H7 (cell line): Measurements from ENCODE around the gene ZNF407. TPM values are rescaled to one million over a fixed set of nuclear protein-coding genes. Genes with fewer than 3 reads are reported as not detected.
A peak's percentile ranks its signal among the peaks of the same experiment; 100 is the strongest.

Experiments
- DNase-seq: peaks from one replicate; pipeline ENCODE4 v3.0.0; 2012
- H3K27me3 ChIP-seq: 2 replicates; pipeline ENCODE4 v1.6.0; 2011; ENCODE audit warnings: mild to moderate bottlenecking, low read length; ENCODE audit not compliant: control insufficient read depth, insufficient read depth
- H3K36me3 ChIP-seq: replicated peaks from 2 replicates; pipeline ENCODE4 v1.5.1; 2011; ENCODE audit warnings: low read length; ENCODE audit not compliant: control insufficient read depth, insufficient read depth
- H3K4me3 ChIP-seq: 2 replicates; pipeline ENCODE4 v1.5.1; 2011; ENCODE audit warnings: low read depth, mild to moderate bottlenecking, control low read depth, low read length, moderate library complexity; ENCODE audit not compliant: insufficient read depth
- total RNA-seq: library from RNA; depleted of rRNA; stranded (reverse); fragments of >200 nt; shearing (Covaris generic); gene quantifications from 2 replicates; pipeline ENCODE4 v1.2.3, GENCODE V29; 2014

Gene ZNF407
- total RNA-seq, 1 experiment from 2014 or later: 2.9 TPM

DNA sequence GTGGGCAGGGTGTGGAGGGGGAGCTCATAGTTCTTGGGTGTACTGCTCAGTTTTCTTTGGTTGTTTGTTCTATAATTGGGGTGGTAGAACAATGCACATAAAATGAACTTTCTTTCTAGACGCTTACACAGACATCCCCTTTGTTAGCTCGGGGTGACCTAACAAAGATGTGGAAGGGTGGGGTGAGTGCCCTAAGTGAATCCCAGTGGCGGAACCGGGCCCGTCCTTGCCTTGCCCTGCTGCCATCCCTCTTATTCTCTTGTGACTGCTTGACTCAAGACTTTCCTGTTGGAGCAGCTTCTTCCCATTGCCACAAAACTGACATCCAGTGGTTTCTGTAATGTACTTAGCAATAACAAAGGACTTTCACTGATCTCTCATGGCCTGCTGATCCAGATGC lies 343.2 kb downstream of the ZNF407 start:
- Histone ChIP-seq H3K27me3 (no peaks in the 10 kb centered on the region), H3K4me3 (no peak overlapping the region)

DNA sequence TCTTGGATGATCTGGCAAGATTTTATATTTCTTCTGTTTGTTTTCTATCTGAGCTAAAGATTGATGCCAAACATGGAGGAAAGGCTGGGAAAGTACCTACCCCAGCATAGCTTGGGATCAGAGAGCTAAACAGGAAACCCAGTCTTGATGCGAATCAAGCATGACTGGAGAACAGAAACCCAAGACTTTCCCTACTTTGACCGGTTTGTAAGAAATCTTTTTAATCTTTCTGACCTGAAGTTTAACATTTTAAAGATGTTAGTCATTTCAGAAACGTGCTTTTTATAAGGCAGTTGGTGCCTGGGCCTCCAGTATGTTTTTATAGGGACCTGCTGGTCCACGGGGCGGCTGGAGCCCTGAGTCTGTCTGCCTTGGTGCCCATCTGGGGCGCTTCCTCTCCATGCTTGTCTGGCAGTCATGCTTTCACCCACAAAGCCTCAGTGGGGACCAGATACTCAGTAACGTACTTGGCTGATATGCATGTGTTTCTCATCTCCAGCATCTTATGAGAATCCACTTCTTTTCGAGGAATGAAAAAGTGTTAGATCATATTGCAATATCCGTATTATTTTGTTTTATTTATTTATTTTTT lies 344.7 kb downstream of the ZNF407 start:
- no peaks in the 10 kb centered on the region for H3K36me3 ChIP-seq
- H3K27me3 ChIP-seq: no peaks in the 10 kb centered on the region
- no peak for DNase-seq
- H3K4me3 ChIP-seq: no peak overlapping the region

More for the DNA sequence above, 343.2 kb downstream of the ZNF407 start:
- no peaks in the 10 kb centered on the region for H3K36me3 ChIP-seq
- no peak for DNase-seq

DNA sequence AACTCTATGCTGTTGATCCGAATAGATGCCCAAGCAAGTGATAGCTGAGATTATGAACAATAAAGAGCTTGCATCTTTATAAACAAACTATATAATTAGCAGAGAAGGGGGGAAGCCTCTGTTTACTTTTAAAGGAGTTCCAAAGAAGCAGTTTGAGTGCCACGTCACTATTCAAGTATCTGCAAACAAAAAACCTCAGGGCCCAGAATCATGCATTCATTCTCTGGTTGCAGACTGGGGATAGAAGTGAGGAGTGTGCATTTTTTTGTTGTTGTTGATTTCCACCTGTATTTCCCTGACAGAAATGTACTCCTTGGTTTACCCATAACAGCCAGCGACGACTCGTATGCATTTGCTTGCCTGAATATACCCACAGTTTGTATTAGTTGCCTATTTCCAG lies 347.0 kb downstream of the ZNF407 start:
- Histone ChIP-seq H3K36me3 (no peaks in the 10 kb centered on the region), H3K27me3 (no peaks in the 10 kb centered on the region), H3K4me3 (no peak overlapping the region)
- no peak for DNase-seq

DNA sequence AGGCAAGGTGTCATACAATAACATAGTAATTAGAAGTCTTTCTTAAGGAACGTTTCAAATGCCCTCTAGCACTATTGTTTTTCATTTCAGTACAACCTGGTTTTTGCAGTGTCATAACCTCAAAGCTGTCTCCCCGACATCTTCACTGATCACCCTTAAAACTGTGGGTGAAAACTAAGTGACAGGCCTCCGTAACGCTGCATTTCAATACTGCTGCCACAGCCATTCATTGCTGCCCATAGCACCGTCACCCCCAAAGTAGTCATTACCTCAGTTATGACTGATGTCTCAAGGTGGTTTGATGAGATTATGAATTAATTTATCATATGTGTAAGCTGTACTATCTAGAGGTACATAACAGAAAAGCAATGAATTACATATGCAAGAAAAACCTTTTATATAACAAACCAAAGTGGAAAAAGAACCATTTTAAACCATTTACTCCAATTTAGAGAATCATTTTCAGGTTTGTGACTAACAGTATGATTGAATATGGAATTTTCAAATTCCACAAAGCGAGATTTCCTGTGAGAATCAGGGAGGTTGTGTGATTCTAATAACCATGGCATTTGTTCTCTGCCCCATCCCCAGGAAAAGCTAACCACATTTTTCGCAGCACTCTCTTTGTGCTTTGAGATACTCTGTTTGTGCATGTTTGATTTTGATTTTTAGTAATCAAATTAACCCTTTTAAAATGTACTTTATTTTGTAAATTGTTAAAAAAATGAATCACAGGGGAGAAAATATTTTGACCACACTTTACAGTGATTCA lies 348.3 kb downstream of the ZNF407 start:
- DNase-seq: no peak
- Histone ChIP-seq H3K27me3 (no peaks in the 10 kb centered on the region), H3K36me3 (no peaks in the 10 kb centered on the region), H3K4me3 (no peak overlapping the region)

DNA sequence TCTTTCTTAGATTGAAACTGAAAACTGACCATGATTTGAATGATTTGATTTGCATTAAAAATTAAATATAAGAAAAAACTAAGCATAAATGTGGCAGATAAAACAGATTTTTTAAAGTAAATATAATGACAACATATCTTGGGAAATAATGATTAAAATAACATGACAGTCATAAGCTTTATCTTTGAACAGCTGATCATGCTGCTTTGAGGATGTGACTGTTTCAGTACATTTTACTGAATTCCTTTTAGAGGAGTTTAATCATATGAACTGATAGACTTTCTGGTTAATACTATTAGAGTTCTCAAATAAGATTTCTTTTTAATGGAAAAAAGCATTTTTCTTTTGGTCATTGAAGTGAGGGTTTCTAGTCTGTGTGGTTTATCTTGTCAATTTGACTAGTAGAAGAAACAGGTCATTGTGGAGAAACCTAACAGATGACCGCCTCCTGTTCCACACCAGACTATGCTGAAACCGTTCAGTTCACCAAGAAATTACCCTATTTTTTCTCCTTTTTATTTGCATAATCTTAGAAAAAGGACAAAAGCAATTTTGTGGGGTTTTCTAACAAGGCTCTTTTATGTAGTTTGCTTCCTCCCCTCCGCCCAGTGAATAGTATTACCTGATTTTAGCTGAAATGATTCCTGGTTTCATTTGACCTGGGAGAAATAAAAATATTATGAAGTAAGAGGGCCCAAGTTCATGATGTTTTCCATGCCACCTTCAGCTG lies 349.1 kb downstream of the ZNF407 start:
- Histone ChIP-seq H3K27me3 (no peaks in the 10 kb centered on the region), H3K36me3 (no peaks in the 10 kb centered on the region), H3K4me3 (no peak overlapping the region)
- no peak for DNase-seq

DNA sequence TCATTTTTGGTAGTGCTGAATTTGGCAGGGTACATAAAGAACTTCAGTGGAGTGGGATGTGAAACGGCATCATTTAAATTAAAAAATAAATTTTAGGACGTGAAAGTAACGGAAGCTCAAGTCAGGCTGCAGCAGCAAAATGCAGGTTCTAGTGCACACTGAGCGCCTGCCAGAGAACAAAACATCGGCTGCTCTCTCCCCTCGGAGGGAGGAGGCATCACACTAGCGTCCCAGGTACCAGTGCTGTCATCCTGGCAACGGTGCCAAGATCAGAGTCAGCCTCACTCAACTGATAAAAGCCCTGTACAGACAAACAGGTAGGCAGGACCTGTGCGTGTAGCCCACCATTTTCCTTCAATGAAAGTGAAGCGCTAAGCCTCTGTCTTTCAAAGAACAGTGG lies 349.7 kb downstream of the ZNF407 start:
- H3K27me3 ChIP-seq: no peaks in the 10 kb centered on the region

DNA sequence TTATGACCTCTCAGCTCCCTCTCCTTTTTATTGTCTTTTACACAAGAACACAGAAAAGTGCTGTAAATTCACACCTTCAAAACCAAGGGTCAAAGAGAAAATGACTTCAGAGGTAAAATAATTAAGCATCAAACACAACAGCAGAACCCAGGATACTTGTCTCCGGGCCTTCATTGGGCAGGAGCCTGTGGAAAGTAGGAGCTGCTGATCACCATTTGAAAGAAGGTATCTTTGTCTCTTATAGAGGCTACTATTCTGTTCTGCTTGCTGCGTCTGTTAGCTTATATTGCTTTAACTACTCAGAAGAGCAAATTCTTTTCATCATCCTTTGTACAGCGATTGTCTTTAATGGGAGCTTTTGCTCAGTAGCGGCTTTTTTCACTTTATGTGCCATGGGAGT lies 350.2 kb downstream of the ZNF407 start:
- no peak overlapping the region for H3K4me3 ChIP-seq
- no peak for DNase-seq
- H3K36me3 ChIP-seq: no peaks in the 10 kb centered on the region
- no peaks in the 10 kb centered on the region for H3K27me3 ChIP-seq

More for the DNA sequence above, 349.7 kb downstream of the ZNF407 start:
- peak; percentile 12 for DNase-seq
- Histone ChIP-seq H3K36me3 (no peaks in the 10 kb centered on the region), H3K4me3 (no peak overlapping the region)

DNA sequence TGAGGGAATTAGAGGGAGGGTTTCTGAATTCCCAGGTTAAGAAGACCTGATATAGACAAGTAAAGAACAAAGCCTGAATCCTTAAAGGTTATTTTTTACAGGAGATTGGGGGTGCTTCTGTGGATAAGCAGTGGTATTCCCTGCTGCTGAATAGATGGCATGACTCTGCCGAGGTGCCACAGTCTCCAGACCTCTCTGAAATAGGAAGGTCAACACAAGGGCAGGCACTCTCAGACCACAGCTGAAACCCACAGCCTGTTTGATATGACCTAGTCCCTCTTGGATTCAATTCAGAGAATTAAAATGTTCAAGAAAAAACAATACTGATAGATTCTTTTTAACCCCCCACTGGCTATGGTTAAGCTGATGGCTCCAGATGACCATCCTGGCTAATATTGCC lies 351.9 kb downstream of the ZNF407 start:
- Histone ChIP-seq H3K4me3 (no peak overlapping the region), H3K27me3 (no peaks in the 10 kb centered on the region), H3K36me3 (no peaks in the 10 kb centered on the region)
- no peak for DNase-seq

DNA sequence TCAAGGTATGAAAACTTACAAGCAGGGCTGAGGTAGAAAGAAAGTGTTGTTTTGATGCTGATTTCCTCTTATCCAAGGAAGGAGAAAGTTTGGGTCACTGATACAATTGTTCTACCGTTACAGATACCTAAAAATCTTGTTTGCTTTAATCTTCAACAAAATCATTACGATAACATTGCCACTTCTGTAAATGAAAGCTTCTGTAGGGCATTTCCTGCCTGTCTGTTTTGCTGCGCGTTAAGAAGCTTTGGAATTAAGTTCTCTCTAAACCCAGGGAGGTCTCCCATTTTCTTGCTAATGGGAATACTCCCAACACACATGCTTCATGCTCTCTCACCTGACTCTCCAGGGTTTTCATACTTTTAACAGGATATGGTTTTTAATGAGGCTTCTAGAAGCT lies 352.8 kb downstream of the ZNF407 start:
- Histone ChIP-seq H3K4me3 (no peak overlapping the region), H3K27me3 (no peaks in the 10 kb centered on the region), H3K36me3 (no peaks in the 10 kb centered on the region)
- DNase-seq: no peak

DNA sequence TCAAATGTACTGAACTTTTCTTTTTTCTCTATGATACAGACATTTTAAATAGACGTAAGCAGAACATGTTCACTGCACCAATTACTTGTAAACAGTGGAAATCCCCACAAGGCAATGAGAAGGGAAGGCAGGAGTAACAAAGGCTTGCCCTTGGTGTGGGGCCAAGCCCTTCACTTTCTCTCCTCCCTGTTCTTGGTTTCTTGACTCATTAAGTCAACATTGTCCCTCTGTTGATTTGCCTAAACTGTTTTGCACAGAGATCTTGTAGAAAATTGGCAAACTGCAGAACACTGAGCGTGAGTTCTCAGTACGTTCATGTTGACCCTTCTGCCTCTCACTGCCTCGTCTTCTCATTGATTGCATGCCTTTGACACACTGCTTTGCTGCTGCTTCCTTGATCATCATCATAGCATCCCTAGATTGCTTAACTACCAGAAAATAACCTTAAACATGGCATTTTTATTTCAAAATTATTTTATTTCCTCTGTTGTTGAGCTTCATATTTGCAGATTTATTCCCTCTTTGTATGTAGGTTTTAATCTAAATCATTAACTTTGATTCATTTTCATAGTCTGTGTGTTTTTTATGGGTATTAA lies 353.6 kb downstream of the ZNF407 start:
- DNase-seq: no peak
- no peak overlapping the region for H3K4me3 ChIP-seq
- no peaks in the 10 kb centered on the region for H3K36me3 ChIP-seq
- H3K27me3 ChIP-seq: no peaks in the 10 kb centered on the region

DNA sequence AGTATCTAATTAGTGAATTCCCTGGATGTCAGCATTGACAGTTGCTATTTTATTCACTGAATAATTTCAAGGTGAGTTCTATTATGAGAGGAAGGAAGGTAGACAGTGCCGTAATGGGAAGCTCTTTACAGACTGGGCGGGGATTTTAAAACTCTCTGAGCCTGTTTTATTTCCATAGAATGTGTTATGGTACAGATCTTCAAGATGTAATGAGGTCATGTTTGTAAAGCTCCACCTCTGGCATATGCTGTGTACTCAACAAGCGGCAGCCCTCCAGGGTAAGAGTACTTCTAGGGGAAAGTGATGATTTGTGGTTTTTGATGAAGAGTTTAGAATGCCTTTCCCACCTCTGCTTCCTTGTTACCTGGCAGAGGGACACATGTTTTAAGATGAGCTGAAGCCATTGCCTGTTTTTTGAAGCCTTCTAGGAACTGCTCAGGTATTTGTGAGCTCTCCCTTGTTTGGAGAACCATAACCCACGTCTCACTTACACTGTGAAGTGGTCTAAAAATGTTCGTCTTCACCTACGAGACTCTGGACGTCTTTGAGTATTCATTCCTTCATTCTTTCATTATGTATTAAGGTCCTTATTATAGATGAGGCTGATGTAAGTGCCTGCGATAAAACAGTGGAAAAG lies 360.0 kb downstream of the ZNF407 start:
- no peak overlapping the region for H3K4me3 ChIP-seq
- H3K27me3 ChIP-seq: no peaks in the 10 kb centered on the region
- DNase-seq: no peak
- no peaks in the 10 kb centered on the region for H3K36me3 ChIP-seq

DNA sequence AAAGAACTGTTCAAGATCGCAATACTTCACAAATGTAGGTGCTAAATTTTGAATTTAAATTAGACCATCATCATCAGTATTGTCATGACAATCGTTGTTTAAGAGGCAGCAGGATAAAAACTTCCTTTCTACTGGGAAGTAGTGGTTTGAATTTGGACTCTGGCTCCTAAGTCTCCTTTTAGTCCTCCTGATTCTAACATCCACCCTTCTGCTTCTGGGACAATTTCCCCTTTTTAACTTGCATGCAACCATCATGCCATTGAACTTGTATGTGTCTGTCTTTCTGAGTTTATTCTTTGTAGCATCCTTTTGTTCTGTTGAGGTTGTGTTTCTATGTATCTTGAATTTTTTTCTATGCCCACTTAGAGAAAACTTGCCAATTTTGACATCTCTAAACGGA lies 361.5 kb downstream of the ZNF407 start:
- Histone ChIP-seq H3K36me3 (no peaks in the 10 kb centered on the region), H3K27me3 (no peaks in the 10 kb centered on the region), H3K4me3 (no peak overlapping the region)
- no peak for DNase-seq

DNA sequence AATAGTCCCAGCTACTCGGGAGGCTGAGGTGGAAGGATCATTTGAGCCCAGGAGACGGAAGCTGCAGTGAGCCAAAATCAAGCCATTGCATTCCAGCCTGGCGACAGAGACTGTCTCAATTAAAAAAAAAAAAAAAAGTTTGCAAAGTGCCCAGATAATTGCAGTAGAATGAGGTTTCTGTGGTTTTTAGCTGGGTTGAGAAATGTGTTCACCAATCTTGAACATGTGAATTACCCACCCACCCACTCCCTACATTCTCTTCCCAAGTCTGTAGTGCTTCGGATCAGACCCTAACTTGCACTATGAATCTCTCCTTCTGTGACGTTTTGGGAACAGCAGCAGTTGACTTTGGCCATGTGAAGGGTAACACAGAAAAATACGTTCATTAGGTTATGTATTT lies 363.9 kb downstream of the ZNF407 start:
- Histone ChIP-seq H3K36me3 (no peaks in the 10 kb centered on the region), H3K4me3 (no peak overlapping the region), H3K27me3 (no peaks in the 10 kb centered on the region)
- no peak for DNase-seq

DNA sequence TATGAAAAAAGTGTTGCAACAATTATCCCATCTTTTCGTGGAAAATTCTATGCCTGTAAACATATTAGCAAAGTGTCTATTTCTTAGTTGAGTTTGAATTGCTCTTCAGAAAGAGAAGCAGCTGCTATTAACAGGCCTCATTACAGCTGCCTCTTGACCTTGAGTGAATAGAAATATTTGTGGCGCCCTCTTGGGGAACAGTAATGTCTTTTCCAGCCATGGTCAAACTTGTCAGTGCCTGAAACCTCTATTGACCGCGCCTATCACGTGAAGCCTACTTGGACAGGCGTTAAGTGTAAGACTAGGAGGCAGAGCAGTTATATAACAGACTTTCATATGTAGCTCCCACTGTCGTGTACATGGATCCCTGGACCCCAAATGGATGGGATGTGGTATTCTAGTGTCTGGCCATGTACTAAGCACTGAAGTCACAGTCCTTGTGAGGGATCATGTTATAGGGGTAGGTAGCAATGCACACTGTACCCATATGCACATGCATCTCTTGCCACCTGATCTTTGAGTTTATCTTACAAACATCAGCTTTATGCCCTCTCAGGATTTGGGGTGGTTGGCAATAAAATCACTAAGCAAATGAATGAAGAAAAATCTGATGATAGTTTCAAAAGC lies 366.3 kb downstream of the ZNF407 start:
- Histone ChIP-seq H3K36me3 (no peaks in the 10 kb centered on the region), H3K4me3 (no peak overlapping the region), H3K27me3 (no peaks in the 10 kb centered on the region)
- peak; percentile 36 for DNase-seq
